CD4-positive, alpha-beta T cell (primary cell): ENCODE results near the gene INO80E. TPM values are rescaled to one million over a fixed set of nuclear protein-coding genes. Genes with fewer than 3 reads are reported as not detected.

ENCODE experiments used
- ATAC-seq: fragments of 200-7000 bp; cut with Tn5 transposase; one replicate; pipeline ENCODE4 v1.10.0; 2022; ENCODE audit warnings: mild to moderate bottlenecking; ENCODE audit not compliant: poor library complexity
- CTCF ChIA-PET: fragments of 350-600 bp; sonication (Branson Sonifier 250); formaldehyde crosslinking; loops from one replicate; lab custom pipeline; 2021; ENCODE audit warnings: antibody characterized with exemption, inconsistent platforms; lab: Charles Lee
- POLR2A ChIA-PET: fragments of 350-600 bp; sonication (Branson Sonifier 250); formaldehyde crosslinking; loops from one replicate; lab custom pipeline; 2021; ENCODE audit warnings: antibody characterized with exemption, inconsistent platforms; lab: Charles Lee
- DNase-seq, 14 experiments: peaks; one replicate each; pipeline ENCODE4 v3.0.0-alpha.2; 2013 to 2020; ENCODE audit warnings: mixed read lengths in 2 of 14
- H3K27ac ChIP-seq, 2 donors: one replicate each; pipeline versions ENCODE4 v1.5.1 to v1.7.0; 2013; ENCODE audit warnings: low read length in 2 of 2, low read depth in 1 of 2, mild to moderate bottlenecking in 1 of 2
- H3K27me3 ChIP-seq, 2 experiments: 1 replicate in 1 of 2; 2 replicates in 1 of 2; pipeline versions ENCODE4 v1.6.1 to v1.7.0; 2013; ENCODE audit warnings: low read length in 2 of 2, control low read depth in 1 of 2, mild to moderate bottlenecking in 1 of 2, moderate library complexity in 1 of 2; ENCODE audit not compliant: insufficient read depth in 2 of 2, control insufficient read depth in 1 of 2
- H3K36me3 ChIP-seq: one replicate; pipeline ENCODE4 v1.6.1; 2013; ENCODE audit warnings: low read length, control low read depth; ENCODE audit not compliant: insufficient read depth
- H3K4me1 ChIP-seq: one replicate; pipeline ENCODE4 v1.6.1; 2013; ENCODE audit warnings: low read length, control low read depth; ENCODE audit not compliant: insufficient read depth
- H3K4me3 ChIP-seq: one replicate; pipeline ENCODE4 v1.5.1; 2013; ENCODE audit warnings: mild to moderate bottlenecking, low read length, moderate library complexity
- H3K9me3 ChIP-seq, 2 experiments: 1 replicate in 1 of 2; 2 replicates in 1 of 2; pipeline versions ENCODE4 v1.6.1 to v1.7.0; 2013; ENCODE audit warnings: low read length in 2 of 2, mild to moderate bottlenecking in 2 of 2, control low read depth in 1 of 2, moderate library complexity in 1 of 2; ENCODE audit not compliant: control insufficient read depth in 1 of 2, insufficient read depth in 1 of 2
- H3K27ac Mint-ChIP-seq: one replicate; pipeline ENCODE4 v1.8.0; 2020; ENCODE audit warnings: mixed read lengths
- H3K27me3 Mint-ChIP-seq: one replicate; pipeline ENCODE4 v1.8.0; 2021; ENCODE audit warnings: mixed read lengths
- H3K36me3 Mint-ChIP-seq: one replicate; pipeline ENCODE4 v1.8.0; 2021; ENCODE audit warnings: low read depth, mixed read lengths
- H3K4me1 Mint-ChIP-seq: one replicate; pipeline ENCODE4 v1.8.0; 2021; ENCODE audit warnings: low read depth, mixed read lengths
- H3K4me3 Mint-ChIP-seq: one replicate; pipeline ENCODE4 v1.8.0; 2020; ENCODE audit warnings: mild to moderate bottlenecking, mixed read lengths
- H3K9me3 Mint-ChIP-seq: one replicate; pipeline ENCODE4 v1.8.0; 2020; ENCODE audit warnings: mixed read lengths
- intact Hi-C, 2 experiments: fragments of 100-400 bp; cut with DNase I in 1 of 2; cut with micrococcal nuclease in 1 of 2; formaldehyde crosslinking; loops; one replicate each; pipeline versions ENCODE4 v1.15.1 to v1.9.0; 2023 to 2025; cut with DNase I, micrococcal nuclease
- total RNA-seq, 174 experiments: library from RNA in 2 of 174; stranded (reverse) in 2 of 174; gene quantifications; one replicate each; pipeline ENCODE4 v1.2.3 and lab custom pipeline; 2021 to 2026
- TF ChIP-seq, protein P1 (sequence below): fragments of 200-600 bp; IDR thresholded peaks from one replicate; pipeline ENCODE4 v1.8.0; 2022; ENCODE audit warnings: antibody characterized with exemption, mild to moderate bottlenecking

Gene INO80E
- total RNA-seq, 2 experiments from 2014 or later, result 54.6 to 57.6 TPM

DNA sequence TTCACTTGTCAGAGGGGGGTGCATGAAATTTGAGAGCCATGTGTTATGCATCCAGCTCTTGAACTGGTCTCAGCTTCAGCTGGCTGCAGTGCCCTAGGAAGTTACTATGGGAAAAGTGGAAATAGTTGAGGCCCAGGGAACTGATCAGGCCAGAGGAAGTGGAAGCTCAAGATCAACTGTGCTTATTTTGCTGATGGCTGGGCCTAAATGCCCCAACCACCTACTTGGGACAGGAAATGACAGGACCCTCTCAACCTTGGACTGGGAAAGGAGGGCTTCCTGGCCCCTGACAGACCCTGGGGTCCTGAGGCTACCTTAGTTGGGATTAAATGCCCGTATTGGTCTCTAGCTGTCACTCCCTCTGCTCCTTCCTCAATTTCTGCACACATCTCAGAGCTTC is 23.5 kb upstream of the INO80E start:
- DNase-seq, result no peak
- peaks cover 39% of the 10 kb centered on the region for H3K4me1 ChIP-seq
- Mint-ChIP-seq H3K4me1 (peaks cover 47% of the 10 kb centered on the region), H3K27me3 (no peaks in the 10 kb centered on the region), H3K27ac (peak overlapping the region; percentile 84), H3K9me3 (no peaks in the 10 kb centered on the region), H3K36me3 (peaks cover 35% of the 10 kb centered on the region), H3K4me3 (peak overlapping the region; percentile 98)
- no peak for ATAC-seq
- intact Hi-C loops, result loop anchor here in 1 of 2 experiments (5.0 kb wide), 1 partner anchor 165 kb away; the partner anchor contains the start of gene MAZ
- peak overlapping the region; percentile 37 to 70 for H3K27ac ChIP-seq
- ChIA-PET CTCF (interaction anchor here (1.0 to 3.5 kb wide), 7 partner anchors 10 to 272 kb away, joined by 3 to 17 read pairs (median 3); partner anchors contain the start of genes CDIPT, KCTD13 and TMEM219), POLR2A (interaction anchor here (0.9 to 6.4 kb wide), 10 partner anchors 11 to 271 kb away, joined by 3 to 69 read pairs (median 8); partner anchors contain the start of genes ALDOA, CDIPT, HIRIP3 and INO80E)
- TF ChIP-seq, protein P1, sequence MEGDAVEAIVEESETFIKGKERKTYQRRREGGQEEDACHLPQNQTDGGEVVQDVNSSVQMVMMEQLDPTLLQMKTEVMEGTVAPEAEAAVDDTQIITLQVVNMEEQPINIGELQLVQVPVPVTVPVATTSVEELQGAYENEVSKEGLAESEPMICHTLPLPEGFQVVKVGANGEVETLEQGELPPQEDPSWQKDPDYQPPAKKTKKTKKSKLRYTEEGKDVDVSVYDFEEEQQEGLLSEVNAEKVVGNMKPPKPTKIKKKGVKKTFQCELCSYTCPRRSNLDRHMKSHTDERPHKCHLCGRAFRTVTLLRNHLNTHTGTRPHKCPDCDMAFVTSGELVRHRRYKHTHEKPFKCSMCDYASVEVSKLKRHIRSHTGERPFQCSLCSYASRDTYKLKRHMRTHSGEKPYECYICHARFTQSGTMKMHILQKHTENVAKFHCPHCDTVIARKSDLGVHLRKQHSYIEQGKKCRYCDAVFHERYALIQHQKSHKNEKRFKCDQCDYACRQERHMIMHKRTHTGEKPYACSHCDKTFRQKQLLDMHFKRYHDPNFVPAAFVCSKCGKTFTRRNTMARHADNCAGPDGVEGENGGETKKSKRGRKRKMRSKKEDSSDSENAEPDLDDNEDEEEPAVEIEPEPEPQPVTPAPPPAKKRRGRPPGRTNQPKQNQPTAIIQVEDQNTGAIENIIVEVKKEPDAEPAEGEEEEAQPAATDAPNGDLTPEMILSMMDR, result no peak
- H3K36me3 ChIP-seq, result peaks cover 13% of the 10 kb centered on the region
- no peak overlapping the region for H3K4me3 ChIP-seq
- no peaks in the 10 kb centered on the region for H3K9me3 ChIP-seq
- no peaks in the 10 kb centered on the region for H3K27me3 ChIP-seq

- TF ChIP-seq, protein P1, result no peak
- intact Hi-C loops, result loop anchor here (1.0 to 5.0 kb wide), 3 partner anchors 11 to 166 kb away; partner anchors contain the start of genes HIRIP3 (in 1 of the 2), MAZ (in 1 of the 2) and TMEM219 (in 1 of the 2)
- ChIA-PET CTCF (interaction anchor here (1.0 to 3.5 kb wide), 8 partner anchors 11 to 272 kb away, joined by 3 to 17 read pairs (median 4); partner anchors contain the start of genes CDIPT, KCTD13 and TMEM219), POLR2A (interaction anchor here (0.7 to 6.4 kb wide), 24 partner anchors 11 to 445 kb away, joined by 3 to 69 read pairs (median 5); partner anchors contain the start of genes ALDOA, CDIPT, HIRIP3 and INO80E)
- DNase-seq (no peak), ATAC-seq (no peak)
- H3K36me3 Mint-ChIP-seq, result peaks cover 36% of the 10 kb centered on the region
- peak overlapping the region; percentile 98 for H3K4me3 Mint-ChIP-seq
- H3K27ac Mint-ChIP-seq, result peak overlapping the region; percentile 84
- Histone ChIP-seq H3K4me1 (peaks cover 39% of the 10 kb centered on the region), H3K27me3 (no peaks in the 10 kb centered on the region), H3K36me3 (peaks cover 16% of the 10 kb centered on the region), H3K9me3 (no peaks in the 10 kb centered on the region), H3K27ac (peak overlapping the region; percentile 37 to 70), H3K4me3 (peak overlapping the region; percentile 99)
- H3K9me3 Mint-ChIP-seq, result no peaks in the 10 kb centered on the region
- no peaks in the 10 kb centered on the region for H3K27me3 Mint-ChIP-seq
- peaks cover 50% of the 10 kb centered on the region for H3K4me1 Mint-ChIP-seq
These were observed 23.1 kb upstream of the INO80E start for GRCh38 chr16:29972992-29973383.

GRCh38 chr16:29973384-29974246 is 22.4 kb upstream of the INO80E start, which contains the start of gene TAOK2:
TSS of gene TAOK2 (plus strand) at chr16:29973868. CDS start at chr16:29977773, 3,905 bp downstream.
- Mint-ChIP-seq H3K27me3 (no peaks in the 10 kb centered on the region), H3K4me1 (peaks cover 50% of the 10 kb centered on the region), H3K4me3 (peak within 1 kb of the TSS; percentile 98), H3K36me3 (peaks cover 36% of the 10 kb centered on the region), H3K27ac (peak within 1 kb of the TSS; percentile 84), H3K9me3 (no peaks in the 10 kb centered on the region)
- Histone ChIP-seq H3K9me3 (no peaks in the 10 kb centered on the region), H3K36me3 (peaks cover 16% of the 10 kb centered on the region), H3K27ac (peak within 1 kb of the TSS; percentile 70 to 83), H3K4me3 (peak within 1 kb of the TSS; percentile 99), H3K27me3 (no peaks in the 10 kb centered on the region), H3K4me1 (peaks cover 39% of the 10 kb centered on the region)
- TF ChIP-seq, protein P1, result no peak
- ATAC-seq (peak; percentile 87), DNase-seq (peak; percentile 76 to 98 (median 90))
- intact Hi-C loops, result loop anchor here (1.0 to 5.0 kb wide), 4 partner anchors 11 to 166 kb away; partner anchors contain the start of genes HIRIP3 (in 1 of the 2), MAZ (in 1 of the 2) and TMEM219 (in 1 of the 2)
- POLR2A ChIA-PET, result interaction anchor here (0.6 to 6.4 kb wide), 25 partner anchors 12 to 980 kb away, joined by 3 to 69 read pairs (median 5); partner anchors contain the start of genes ALDOA, CDIPT, HIRIP3 and INO80E
- CTCF ChIA-PET, result interaction anchor here (1.0 to 3.5 kb wide), 7 partner anchors 12 to 273 kb away, joined by 3 to 17 read pairs (median 4); partner anchors contain the start of genes CDIPT, KCTD13 and TMEM219
